Progenitor cell of endocrine pancreas (in vitro differentiated cells): Measurements from ENCODE around the gene ANKRD26. TPM values are rescaled to one million over a fixed set of nuclear protein-coding genes. Genes with fewer than 3 reads are reported as not detected.
A peak's percentile ranks its signal among the peaks of the same experiment; 100 is the strongest.

Source experiments
- DNase-seq: peaks from one replicate; pipeline ENCODE4 v3.0.0; 2021; ENCODE audit warnings: low spot score; ENCODE audit not compliant: unreplicated experiment
- H3K27ac Mint-ChIP-seq: 2 replicates; pipeline ENCODE4 v1.8.0; 2021; ENCODE audit warnings: mild to moderate bottlenecking, moderate library complexity, mixed read lengths
- H3K27me3 Mint-ChIP-seq: 2 replicates; pipeline ENCODE4 v1.8.0; 2021; ENCODE audit warnings: mixed read lengths
- H3K36me3 Mint-ChIP-seq: 2 replicates; pipeline ENCODE4 v1.8.0; 2022; ENCODE audit warnings: mixed read lengths; ENCODE audit not compliant: insufficient read depth
- H3K4me1 Mint-ChIP-seq: 2 replicates; pipeline ENCODE4 v1.8.0; 2021; ENCODE audit warnings: low read depth, mixed read lengths
- H3K4me3 Mint-ChIP-seq: 2 replicates; pipeline ENCODE4 v1.8.0; 2021; ENCODE audit warnings: low read depth, mild to moderate bottlenecking, moderate library complexity, mixed read lengths
- H3K9me3 Mint-ChIP-seq: 2 replicates; pipeline ENCODE4 v1.8.0; 2021; ENCODE audit warnings: low read depth, mixed read lengths
- CTCF ChIP-seq: fragments of 200-600 bp; sonication (generic); IDR thresholded peaks from one replicate; pipeline ENCODE4 v1.5.0; 2021; ENCODE audit warnings: antibody characterized with exemption, mild to moderate bottlenecking; ENCODE audit not compliant: unreplicated experiment
- total RNA-seq: library from RNA; stranded (reverse); gene quantifications from 2 replicates; pipeline ENCODE4 v1.2.1, GENCODE V29; 2021

The ANKRD26 gene
- total RNA-seq, 1 donor from 2014 or later, result 18.2 TPM

- Mint-ChIP-seq H3K4me3 (no peak overlapping the region), H3K9me3 (no peaks in the 10 kb centered on the region)
- TF ChIP-seq CTCF, result no peak
These were observed 80.1 kb downstream of the ANKRD26 start for GRCh38 chr10:27020243-27020642.

GRCh38 chr10:27019827-27020226 lies 80.5 kb downstream of the ANKRD26 start:
- no peak for TF ChIP-seq CTCF
- H3K27ac Mint-ChIP-seq, result peak overlapping the region; percentile 30
- DNase-seq, result no peak
- no peak overlapping the region for H3K4me3 Mint-ChIP-seq
- H3K36me3 Mint-ChIP-seq, result peaks cover 21% of the 10 kb centered on the region
- no peaks in the 10 kb centered on the region for H3K27me3 Mint-ChIP-seq
- H3K4me1 Mint-ChIP-seq, result no peaks in the 10 kb centered on the region
- no peaks in the 10 kb centered on the region for H3K9me3 Mint-ChIP-seq

More at GRCh38 chr10:27020243-27020642, 80.1 kb downstream of the ANKRD26 start:
- Mint-ChIP-seq H3K27me3 (no peaks in the 10 kb centered on the region), H3K27ac (no peak overlapping the region), H3K36me3 (peaks cover 21% of the 10 kb centered on the region), H3K4me1 (no peaks in the 10 kb centered on the region)
- DNase-seq, result no peak

- Mint-ChIP-seq H3K4me1 (no peaks in the 10 kb centered on the region), H3K27me3 (no peaks in the 10 kb centered on the region), H3K36me3 (peaks cover 35% of the 10 kb centered on the region), H3K4me3 (no peak overlapping the region), H3K9me3 (peaks cover 21% of the 10 kb centered on the region), H3K27ac (no peak overlapping the region)
- DNase-seq, result no peak
- TF ChIP-seq CTCF, result no peak
These were observed 102.7 kb downstream of the ANKRD26 start for GRCh38 chr10:26997610-26998009.

GRCh38 chr10:26994743-26995142 lies 105.6 kb downstream of the ANKRD26 start:
- H3K9me3 Mint-ChIP-seq, result peaks cover 16% of the 10 kb centered on the region
- no peak overlapping the region for H3K4me3 Mint-ChIP-seq
- TF ChIP-seq CTCF, result no peak
- H3K27me3 Mint-ChIP-seq, result no peaks in the 10 kb centered on the region
- no peaks in the 10 kb centered on the region for H3K4me1 Mint-ChIP-seq
- peaks cover 23% of the 10 kb centered on the region for H3K36me3 Mint-ChIP-seq
- no peak overlapping the region for H3K27ac Mint-ChIP-seq
- no peak for DNase-seq

- peaks cover 1% of the 10 kb centered on the region for H3K36me3 Mint-ChIP-seq
- H3K27me3 Mint-ChIP-seq, result no peaks in the 10 kb centered on the region
- H3K27ac Mint-ChIP-seq, result no peak overlapping the region
- no peak overlapping the region for H3K4me3 Mint-ChIP-seq
- TF ChIP-seq CTCF, result no peak
- DNase-seq, result no peak
- H3K9me3 Mint-ChIP-seq, result no peaks in the 10 kb centered on the region
- no peaks in the 10 kb centered on the region for H3K4me1 Mint-ChIP-seq
These were observed 112.4 kb downstream of the ANKRD26 start for GRCh38 chr10:26987851-26988250.
